GM19240 (cell line): ENCODE measurements around the gene HGS.

Experiments
- DNase-seq: peaks from one replicate; pipeline ENCODE4 v3.0.0; 2011; ENCODE audit warnings: low spot score; ENCODE audit not compliant: insufficient read length

HGS gene

DNA sequence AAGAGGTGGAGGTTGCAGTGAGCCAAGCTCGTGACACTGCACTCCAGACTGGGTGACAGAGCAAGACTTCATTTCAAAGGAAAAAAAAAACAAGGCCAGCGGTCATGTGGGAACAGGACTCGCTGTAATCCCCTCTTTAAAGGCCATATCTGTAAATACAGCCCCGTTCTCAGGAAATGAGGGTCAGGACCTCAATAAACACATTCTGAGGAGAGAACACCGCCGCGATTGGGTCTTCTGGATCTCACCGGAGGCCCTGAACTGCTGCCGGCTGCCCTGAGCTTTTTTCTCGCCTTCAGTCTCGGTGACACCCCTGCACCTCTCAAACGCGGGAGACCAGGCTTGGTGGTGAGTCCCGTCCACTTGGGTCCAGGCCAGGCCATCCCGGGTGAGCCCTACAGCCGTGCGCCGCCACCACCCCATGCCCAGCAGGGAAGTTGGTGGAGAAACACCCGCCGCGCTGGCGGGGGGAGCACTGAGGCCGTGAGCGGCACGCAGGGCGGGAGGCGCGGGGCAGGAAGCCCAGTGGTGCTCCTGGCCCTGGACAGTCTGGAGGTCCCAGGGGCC, 56.7 kb downstream of the HGS start:
- no peak for DNase-seq

- DNase-seq, result no peak
Observed at GRCh38 chr17:81741049-81741593, 57.3 kb downstream of the HGS start.

- DNase-seq, result no peak
Observed at GRCh38 chr17:81741594-81742452, 58.0 kb downstream of the HGS start.
